ENCODE results near the gene ARHGAP31. TPM values are rescaled to one million over a fixed set of nuclear protein-coding genes. Genes with fewer than 3 reads are reported as not detected.

ARHGAP31 gene
- total and polyA plus RNA-seq, 2 of the 8 experiments (the other 6 are each of a cell fraction or from before 2014, with no cell fraction given): 1.1 to 7.6 TPM

DNA sequence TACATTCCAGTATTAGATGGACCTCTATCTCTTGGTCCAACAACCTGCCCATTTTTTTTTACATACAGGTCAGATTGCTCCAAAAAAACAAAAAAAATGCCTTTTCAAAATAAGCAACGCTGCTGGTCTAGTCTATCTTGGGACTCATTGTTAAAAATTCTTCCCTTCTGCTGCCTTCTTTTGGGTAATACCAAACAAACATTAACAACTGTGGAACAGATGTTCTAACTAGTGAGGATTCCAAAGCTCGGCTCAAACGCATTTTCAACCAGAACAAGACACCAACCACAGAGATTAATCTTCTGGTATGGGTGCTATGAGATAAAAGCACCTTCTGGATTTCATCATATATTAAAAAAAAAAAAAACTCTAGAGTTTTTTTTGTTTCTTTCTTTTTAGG, 24.7 kb downstream of the ARHGAP31 start (continued):
- no peak for TF ChIP-seq RAD21 (IDR thresholded peaks at IDR 0.05 in 1 of 2, conservative IDR thresholded peaks at IDR 0.05 in 1 of 2; ENCODE audit: low read depth in 2 of 2, low read length in 2 of 2)

All from H1 (cell line).